ENCODE data around the gene CD82.
"Not testable (repeated sequence)": the region's sequence is repeated elsewhere in the genome, so short reads cannot be mapped to it uniquely, and the experiment has no call there.

CD82 gene

DNA sequence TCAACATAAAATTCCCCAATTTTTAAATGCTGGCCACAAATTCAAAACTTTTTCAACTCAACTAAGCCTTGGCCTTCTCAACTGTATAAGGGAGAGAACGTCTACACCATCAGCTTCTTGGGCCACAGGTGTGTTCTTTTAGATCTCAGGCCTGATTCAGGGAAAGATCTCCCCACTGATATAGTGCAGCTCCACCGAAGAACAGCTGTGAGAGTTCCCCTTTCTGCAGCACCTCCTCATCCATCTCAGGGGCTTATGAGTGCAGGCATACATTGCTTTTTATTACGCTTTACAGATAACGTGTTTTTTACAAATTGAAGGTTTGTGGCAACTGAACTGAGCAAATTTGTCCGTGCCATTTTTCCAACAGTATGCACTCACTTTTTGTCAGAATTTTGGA is 8.0 kb upstream of the CD82 start:
- H3K9ac ChIP-seq (ENCODE audit: insufficient read length, low read depth), result no peak overlapping the region
- peaks cover 6% of the 10 kb centered on the region for H3K4me1 ChIP-seq (ENCODE audit: insufficient read depth, insufficient read length)
- no peak overlapping the region for H3K4me3 ChIP-seq (ENCODE audit: insufficient read length, low read depth)
- H3K9me3 ChIP-seq (ENCODE audit: insufficient read depth, low read length), result no peaks in the 10 kb centered on the region
- H3K27me3 ChIP-seq (ENCODE audit: insufficient read depth, insufficient read length), result peaks cover 4% of the 10 kb centered on the region
- TF ChIP-seq SUZ12 (IDR thresholded peaks at IDR 0.05; ENCODE audit: extremely low read depth, insufficient read depth, insufficient read length), result no peak
- no peak for TF ChIP-seq ZNF274 (IDR thresholded peaks at IDR 0.05; ENCODE audit: low read depth, low read length)
- TF ChIP-seq YY1 (IDR thresholded peaks at IDR 0.05; ENCODE audit: insufficient read depth, insufficient read length), result no peak
- no peaks in the 10 kb centered on the region for H3K36me3 ChIP-seq (ENCODE audit: insufficient read depth, insufficient read length, low read length)
- DNase-seq (ENCODE audit: low read depth, low spot score), result no peak

DNA sequence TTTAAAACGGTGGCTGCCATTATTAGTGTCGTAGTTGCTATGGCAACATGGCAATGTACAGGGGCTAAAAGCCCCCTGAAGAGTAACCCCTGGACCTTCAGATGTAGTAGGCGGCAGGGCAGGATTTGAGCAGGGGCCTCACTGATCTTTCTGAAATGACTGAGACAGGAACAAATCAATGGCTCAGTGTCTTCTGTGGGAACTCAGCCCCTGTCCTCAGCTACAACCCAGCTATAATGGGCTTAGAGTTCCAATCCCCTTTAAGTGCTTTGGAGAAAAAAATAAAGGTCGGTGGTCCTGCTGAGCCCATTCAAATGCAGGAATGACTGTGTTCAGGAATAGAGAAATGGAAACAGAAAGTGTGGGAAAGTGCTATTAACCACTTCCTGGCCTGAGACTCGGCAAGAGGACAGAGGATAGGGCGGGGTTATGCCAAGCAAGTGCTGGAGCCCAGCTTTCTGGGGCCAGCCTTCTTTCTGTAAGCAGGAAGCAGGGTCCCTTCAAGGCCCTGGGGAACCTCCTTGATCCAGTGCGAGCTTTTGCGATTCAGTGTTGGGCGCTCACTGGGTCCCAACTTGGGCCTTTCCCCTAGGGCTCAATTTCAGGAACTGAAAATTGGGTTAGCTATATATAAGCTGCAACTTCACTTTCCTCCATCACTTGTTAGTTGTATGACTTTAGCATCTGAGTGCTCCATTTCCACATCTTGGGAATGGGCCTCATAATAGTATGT is 6.1 kb upstream of the CD82 start:
- Histone ChIP-seq H3K4me1 (ENCODE audit: insufficient read depth, insufficient read length) (peaks cover 12% of the 10 kb centered on the region), H3K9ac (ENCODE audit: insufficient read length, low read depth) (no peak overlapping the region), H3K9me3 (ENCODE audit: insufficient read depth, low read length) (no peaks in the 10 kb centered on the region), H3K4me3 (ENCODE audit: insufficient read length, low read depth) (no peak overlapping the region), H3K27me3 (ENCODE audit: insufficient read depth, insufficient read length) (peaks cover 10% of the 10 kb centered on the region), H3K36me3 (ENCODE audit: insufficient read depth, insufficient read length, low read length) (no peaks in the 10 kb centered on the region)
- TF ChIP-seq YY1 (IDR thresholded peaks at IDR 0.05; ENCODE audit: insufficient read depth, insufficient read length) (no peak), ZNF274 (IDR thresholded peaks at IDR 0.05; ENCODE audit: low read depth, low read length) (no peak), SUZ12 (IDR thresholded peaks at IDR 0.05; ENCODE audit: extremely low read depth, insufficient read depth, insufficient read length) (no peak)
- DNase-seq (ENCODE audit: low read depth, low spot score), result peak; percentile 99

DNA sequence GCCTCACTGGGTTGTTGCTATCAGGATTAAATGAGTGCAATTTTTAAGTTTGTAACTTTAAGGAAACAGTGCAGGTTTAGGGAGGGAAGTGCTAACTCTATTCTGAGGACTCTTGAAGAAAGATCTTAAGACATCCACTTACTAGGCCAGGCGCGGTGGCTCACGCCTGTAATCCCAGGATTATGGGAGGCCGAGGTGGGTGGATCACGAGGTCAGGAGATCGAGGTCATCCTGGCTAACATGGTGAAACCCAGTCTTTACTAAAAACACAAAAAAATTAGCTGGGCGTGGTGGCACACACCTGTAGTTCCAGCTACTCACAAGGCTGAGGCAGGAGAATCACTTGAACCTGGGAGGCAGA is 5.5 kb upstream of the CD82 start:
- H3K4me3 ChIP-seq (ENCODE audit: insufficient read length, low read depth); DNase-seq (ENCODE audit: low read depth, low spot score); H3K9me3 ChIP-seq (ENCODE audit: insufficient read depth, low read length); H3K36me3 ChIP-seq (ENCODE audit: insufficient read depth, insufficient read length, low read length); H3K9ac ChIP-seq (ENCODE audit: insufficient read length, low read depth): not testable (repeated sequence)
- H3K27me3 ChIP-seq (ENCODE audit: insufficient read depth, insufficient read length), result peaks cover 10% of the 10 kb centered on the region
- H3K4me1 ChIP-seq (ENCODE audit: insufficient read depth, insufficient read length), result peaks cover 17% of the 10 kb centered on the region

DNA sequence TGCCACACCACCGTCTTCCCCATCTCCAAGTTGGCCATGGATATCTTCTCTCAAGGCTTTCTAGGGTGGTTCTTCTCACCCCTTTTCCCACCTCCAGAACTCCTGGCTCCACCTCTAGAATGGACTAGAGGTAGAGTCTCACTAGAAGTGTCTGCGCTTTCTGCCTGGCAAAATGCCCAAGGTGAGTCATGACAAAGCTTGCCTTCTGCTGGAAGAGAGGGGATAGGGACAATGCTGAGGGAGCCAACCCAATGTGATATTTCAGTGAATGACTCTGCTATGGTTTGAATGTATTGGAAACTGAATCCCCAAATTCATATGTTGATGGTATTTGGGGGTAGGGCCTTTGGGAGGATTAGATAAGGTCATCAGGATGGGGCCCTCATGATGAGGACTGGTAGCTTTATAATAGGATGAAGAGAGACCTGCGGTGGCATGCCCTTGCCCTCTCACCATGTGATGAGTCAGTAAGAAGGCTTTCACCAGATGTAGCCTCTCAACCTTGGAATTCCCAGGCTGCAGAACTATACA is 4.1 kb upstream of the CD82 start:
- no peak overlapping the region for H3K9ac ChIP-seq (ENCODE audit: insufficient read length, low read depth)
- no peaks in the 10 kb centered on the region for H3K36me3 ChIP-seq (ENCODE audit: insufficient read depth, insufficient read length, low read length)
- H3K4me3 ChIP-seq (ENCODE audit: insufficient read length, low read depth), result no peak overlapping the region
- peaks cover 19% of the 10 kb centered on the region for H3K27me3 ChIP-seq (ENCODE audit: insufficient read depth, insufficient read length)
- TF ChIP-seq YY1 (IDR thresholded peaks at IDR 0.05; ENCODE audit: insufficient read depth, insufficient read length), result no peak
- no peak for TF ChIP-seq SUZ12 (IDR thresholded peaks at IDR 0.05; ENCODE audit: extremely low read depth, insufficient read depth, insufficient read length)
- no peak for TF ChIP-seq ZNF274 (IDR thresholded peaks at IDR 0.05; ENCODE audit: low read depth, low read length)
- no peak for DNase-seq (ENCODE audit: low read depth, low spot score)
- H3K4me1 ChIP-seq (ENCODE audit: insufficient read depth, insufficient read length), result peaks cover 17% of the 10 kb centered on the region
- H3K9me3 ChIP-seq (ENCODE audit: insufficient read depth, low read length), result no peaks in the 10 kb centered on the region

DNA sequence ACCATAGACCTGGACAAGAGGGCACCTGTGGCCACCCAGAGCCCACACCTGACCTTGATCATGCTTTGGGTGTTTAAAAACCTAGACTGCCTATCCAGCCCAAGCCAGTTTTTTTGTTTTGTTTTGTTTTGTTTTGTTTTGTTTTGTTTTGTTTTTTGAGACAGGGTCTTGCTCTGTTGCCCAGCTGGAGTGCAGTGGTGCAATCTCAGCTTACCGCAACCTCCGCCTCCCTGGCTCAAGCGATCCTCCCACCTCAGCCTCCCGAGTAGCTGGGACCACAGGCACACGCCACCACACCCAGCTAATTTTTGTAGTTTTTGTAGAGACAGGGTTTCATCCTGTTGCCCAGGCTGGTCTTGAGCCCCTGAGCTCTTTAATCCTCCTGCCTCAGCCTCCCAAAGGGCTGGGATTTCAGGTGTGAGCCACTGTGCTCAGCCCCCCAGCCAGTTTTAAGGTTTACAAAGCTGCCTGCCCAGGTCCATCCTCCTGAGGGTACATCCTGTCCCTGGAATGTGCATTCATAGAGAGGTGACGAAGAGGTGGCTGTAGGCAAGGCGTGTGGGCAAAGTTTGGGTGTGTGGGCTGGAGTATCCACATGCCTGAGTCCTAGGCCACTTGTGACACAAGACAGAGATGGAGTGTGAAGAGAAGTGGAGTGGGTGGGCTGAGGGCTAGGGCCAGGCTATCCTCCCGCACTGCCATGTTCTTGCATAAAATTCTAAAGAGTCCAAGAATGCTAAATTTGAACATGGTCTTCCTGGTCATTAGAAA is 3.3 kb upstream of the CD82 start:
- H3K9ac ChIP-seq (ENCODE audit: insufficient read length, low read depth), result peak overlapping the region; percentile 35
- H3K27me3 ChIP-seq (ENCODE audit: insufficient read depth, insufficient read length), result peaks cover 27% of the 10 kb centered on the region
- peaks cover 15% of the 10 kb centered on the region for H3K4me1 ChIP-seq (ENCODE audit: insufficient read depth, insufficient read length)
- no peaks in the 10 kb centered on the region for H3K9me3 ChIP-seq (ENCODE audit: insufficient read depth, low read length)
- H3K4me3 ChIP-seq (ENCODE audit: insufficient read length, low read depth), result no peak overlapping the region
- DNase-seq (ENCODE audit: low read depth, low spot score), result no peak
- TF ChIP-seq YY1 (IDR thresholded peaks at IDR 0.05; ENCODE audit: insufficient read depth, insufficient read length) (no peak), SUZ12 (IDR thresholded peaks at IDR 0.05; ENCODE audit: extremely low read depth, insufficient read depth, insufficient read length) (no peak), ZNF274 (IDR thresholded peaks at IDR 0.05; ENCODE audit: low read depth, low read length) (no peak)
- no peaks in the 10 kb centered on the region for H3K36me3 ChIP-seq (ENCODE audit: insufficient read depth, insufficient read length, low read length)

DNA sequence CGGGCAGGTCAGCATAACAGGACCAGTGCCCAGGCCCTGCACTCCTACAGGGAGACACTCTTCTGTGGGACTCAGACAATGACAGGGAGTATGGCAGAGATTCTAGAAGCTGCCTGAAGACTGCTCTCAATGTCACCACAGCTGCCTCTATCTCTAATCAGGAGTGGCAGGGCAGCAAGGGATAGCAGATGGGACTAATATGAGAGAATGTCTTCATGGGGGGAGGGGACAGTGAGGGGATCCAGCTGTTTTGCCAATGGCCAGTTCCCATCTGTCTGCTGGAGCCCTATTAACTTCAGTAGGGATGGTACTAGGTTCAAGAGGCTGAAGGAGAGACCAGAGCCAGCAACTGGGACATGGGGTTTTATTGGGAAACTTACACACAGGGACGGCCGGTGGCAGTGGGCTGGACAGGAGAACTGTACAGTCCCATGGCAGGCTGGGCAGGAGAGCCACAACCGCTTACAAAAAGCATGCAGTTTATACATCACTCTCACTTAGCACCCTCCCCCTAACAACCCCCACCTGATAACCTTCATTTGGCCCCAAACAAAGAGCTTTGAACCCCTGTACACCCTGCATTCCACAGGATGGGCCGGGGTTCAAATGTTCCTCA is 2.5 kb upstream of the CD82 start:
- Histone ChIP-seq H3K4me3 (ENCODE audit: insufficient read length, low read depth) (no peak overlapping the region), H3K9ac (ENCODE audit: insufficient read length, low read depth) (no peak overlapping the region), H3K9me3 (ENCODE audit: insufficient read depth, low read length) (no peaks in the 10 kb centered on the region), H3K4me1 (ENCODE audit: insufficient read depth, insufficient read length) (peaks cover 18% of the 10 kb centered on the region), H3K36me3 (ENCODE audit: insufficient read depth, insufficient read length, low read length) (no peaks in the 10 kb centered on the region), H3K27me3 (ENCODE audit: insufficient read depth, insufficient read length) (peaks cover 28% of the 10 kb centered on the region)
- DNase-seq (ENCODE audit: low read depth, low spot score), result no peak
- TF ChIP-seq ZNF274 (IDR thresholded peaks at IDR 0.05; ENCODE audit: low read depth, low read length) (no peak), SUZ12 (IDR thresholded peaks at IDR 0.05; ENCODE audit: extremely low read depth, insufficient read depth, insufficient read length) (no peak), YY1 (IDR thresholded peaks at IDR 0.05; ENCODE audit: insufficient read depth, insufficient read length) (no peak)

DNA sequence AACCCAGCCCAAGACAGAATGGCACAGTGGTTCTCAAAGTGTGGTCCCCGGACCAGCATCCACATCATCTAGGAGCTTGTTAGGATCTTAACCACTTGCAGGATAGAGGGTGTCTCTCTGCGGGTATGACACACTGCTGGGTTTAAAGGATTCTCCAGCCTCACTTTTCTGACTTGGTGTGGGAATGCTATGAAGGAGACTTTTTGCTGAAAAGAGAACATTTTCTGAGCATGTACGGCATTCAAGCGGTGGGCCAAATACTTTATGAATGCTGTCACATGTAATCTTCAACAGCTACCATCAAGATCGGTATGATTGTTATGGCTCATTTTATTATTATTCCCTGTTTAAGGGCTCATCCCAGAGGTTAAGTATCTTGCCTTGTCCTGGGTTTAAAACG is 1.8 kb upstream of the CD82 start:
- TF ChIP-seq ZNF274 (IDR thresholded peaks at IDR 0.05; ENCODE audit: low read depth, low read length) (no peak), SUZ12 (IDR thresholded peaks at IDR 0.05; ENCODE audit: extremely low read depth, insufficient read depth, insufficient read length) (no peak), YY1 (IDR thresholded peaks at IDR 0.05; ENCODE audit: insufficient read depth, insufficient read length) (no peak)
- Histone ChIP-seq H3K4me3 (ENCODE audit: insufficient read length, low read depth) (no peak overlapping the region), H3K36me3 (ENCODE audit: insufficient read depth, insufficient read length, low read length) (no peaks in the 10 kb centered on the region), H3K4me1 (ENCODE audit: insufficient read depth, insufficient read length) (peaks cover 23% of the 10 kb centered on the region), H3K9ac (ENCODE audit: insufficient read length, low read depth) (no peak overlapping the region), H3K27me3 (ENCODE audit: insufficient read depth, insufficient read length) (peaks cover 28% of the 10 kb centered on the region), H3K9me3 (ENCODE audit: insufficient read depth, low read length) (no peaks in the 10 kb centered on the region)
- DNase-seq (ENCODE audit: low read depth, low spot score), result no peak

All from NT2/D1 (cell line).